ENCODE measurements around the gene PABPN1. TPM values are rescaled to one million over a fixed set of nuclear protein-coding genes. Genes with fewer than 3 reads are reported as not detected.

The PABPN1 gene
- total and polyA plus RNA-seq, 2 of the 13 experiments (the other 11 are each of a cell fraction or from before 2014, with no cell fraction given), result 233 to 524 TPM

GRCh38 chr14:23301288-23301968, 19.8 kb upstream of the PABPN1 start (continued):
- TF ChIP-seq IKZF5 (CRISPR knock-in tag; IDR thresholded peaks at IDR 0.05) (no peak), ZBTB21 (CRISPR knock-in tag; IDR thresholded peaks at IDR 0.05) (peak; percentile 68), ZNF230 (CRISPR knock-in tag; IDR thresholded peaks at IDR 0.05) (no peak), DNMT3B (CRISPR knock-in tag; conservative IDR thresholded peaks at IDR 0.05) (peak; percentile 98), MAFK (conservative IDR thresholded peaks at IDR 0.05 in 1 of 2, IDR thresholded peaks at IDR 0.05 in 1 of 2; ENCODE audit: low read length in 2 of 2) (peak; percentile 95 to 99), CREB3 (CRISPR knock-in tag; IDR thresholded peaks at IDR 0.05) (peak; percentile 95; the same call in 1 of the 2 replicates), ZNF891 (CRISPR knock-in tag; IDR thresholded peaks at IDR 0.05) (no peak; the same call in 1 of the 2 replicates), IRX3 (CRISPR knock-in tag; IDR thresholded peaks at IDR 0.05; ENCODE audit: borderline replicate concordance, low read depth) (peak; percentile 62; the same call in 1 of the 2 replicates), ZBTB26 (CRISPR knock-in tag; IDR thresholded peaks at IDR 0.05; ENCODE audit: borderline replicate concordance) (0 out of 2 replicates have a peak, but pooled peaks have one; percentile 23), ZSCAN9 (CRISPR knock-in tag; IDR thresholded peaks at IDR 0.05; ENCODE audit: borderline replicate concordance) (peak; percentile 41; the same call in 1 of the 2 replicates), EEA1 (CRISPR knock-in tag; IDR thresholded peaks at IDR 0.05; ENCODE audit: borderline replicate concordance) (no peak; the same call in none of the 2 replicates), ZNF703 (CRISPR knock-in tag; IDR thresholded peaks at IDR 0.05; ENCODE audit: borderline replicate concordance) (no peak), PRMT3 (CRISPR knock-in tag; IDR thresholded peaks at IDR 0.05; ENCODE audit: borderline replicate concordance, low read depth) (no peak), NR3C1 (CRISPR knock-in tag; IDR thresholded peaks at IDR 0.05) (peak; percentile 93), SNAPC4 (CRISPR knock-in tag; IDR thresholded peaks at IDR 0.05) (no peak), KAT7 (CRISPR knock-in tag; IDR thresholded peaks at IDR 0.05; ENCODE audit: borderline replicate concordance) (0 out of 2 replicates have a peak, but pooled peaks have one; percentile 31), ATF3 (CRISPR knock-in tag; IDR thresholded peaks at IDR 0.05) (no peak; the same call in none of the 2 replicates), PPARG (CRISPR knock-in tag; conservative IDR thresholded peaks at IDR 0.05) (peak; percentile 95), ZBTB20 (CRISPR knock-in tag; IDR thresholded peaks at IDR 0.05; ENCODE audit: borderline replicate concordance, low read depth) (peak; percentile 88; the same call in 1 of the 2 replicates), SRSF4 (IDR thresholded peaks at IDR 0.05; ENCODE audit: low read depth, low read length, poor library complexity, severe bottlenecking) (no peak)
